GM19372 (cell line): ENCODE data around the gene SASS6.

Experiments used
- ATAC-seq: cut with Tn5 transposase; IDR thresholded peaks from one replicate; pipeline ENCODE4 v1.9.1; 2021; ENCODE audit warnings: mild to moderate bottlenecking, low read depth, moderate library complexity; ENCODE audit not compliant: unreplicated experiment

SASS6 gene

DNA sequence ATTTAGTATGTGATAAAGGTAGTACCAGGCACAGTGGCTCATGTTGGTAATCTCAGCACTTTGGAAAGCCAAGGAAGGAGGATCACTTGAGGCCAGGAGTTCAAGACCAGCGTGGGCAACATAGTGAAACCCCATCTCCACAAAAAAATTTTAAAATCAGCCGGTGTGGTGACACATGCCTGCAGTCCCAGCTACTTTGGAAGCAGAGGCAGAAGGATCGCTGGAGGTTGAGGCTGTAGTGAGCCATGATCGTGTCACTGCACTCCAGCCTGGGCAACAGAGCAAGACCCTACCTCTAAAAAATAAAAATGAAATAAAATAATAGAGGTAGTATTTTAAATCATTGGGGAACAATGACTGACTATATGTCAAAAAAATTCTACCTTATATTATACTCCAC, 17.2 kb downstream of the SASS6 start:
- ATAC-seq = no peak

DNA sequence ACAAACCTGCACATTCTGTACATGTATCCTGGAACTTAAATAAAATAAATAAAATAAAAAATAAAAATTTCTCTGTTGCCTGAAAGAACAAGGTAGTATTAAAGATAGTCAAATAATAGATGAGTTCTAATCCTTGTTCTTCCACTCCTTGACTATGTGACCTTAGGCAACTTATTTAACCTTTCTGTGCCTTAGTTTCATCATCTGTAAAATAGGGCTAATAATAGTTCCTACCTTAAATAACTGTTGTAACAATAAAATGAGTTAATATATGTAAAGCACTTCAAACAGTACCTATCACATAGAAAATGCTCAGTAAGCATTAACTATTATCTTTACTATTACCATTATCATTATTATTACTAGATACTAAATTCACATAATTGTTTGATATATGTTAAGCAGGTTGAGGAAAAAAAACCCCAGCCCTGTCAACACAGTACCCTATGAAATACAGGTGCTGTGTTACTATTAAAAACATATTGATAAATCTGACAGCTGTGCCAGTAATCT, 23.1 kb downstream of the SASS6 start:
- ATAC-seq = no peak

DNA sequence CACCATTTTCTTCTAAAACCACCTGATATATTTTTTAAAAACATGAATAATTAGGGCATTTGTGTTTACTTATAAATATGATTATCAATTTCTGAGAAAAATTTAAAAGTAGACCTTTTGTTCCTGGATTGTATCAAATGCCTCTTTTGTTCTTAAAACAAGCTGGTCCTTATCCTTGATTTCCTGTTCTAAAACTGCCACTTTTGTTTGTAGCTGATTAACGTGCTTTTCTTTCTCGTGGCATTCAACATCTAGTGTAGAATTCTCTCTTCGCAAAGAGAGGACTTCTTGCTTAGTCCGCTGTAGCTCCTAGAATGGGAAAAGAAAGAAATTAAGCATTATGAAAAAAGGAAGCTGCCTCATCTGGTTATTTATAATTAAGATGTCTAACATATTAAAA, 25.0 kb downstream of the SASS6 start:
- ATAC-seq = no peak

DNA sequence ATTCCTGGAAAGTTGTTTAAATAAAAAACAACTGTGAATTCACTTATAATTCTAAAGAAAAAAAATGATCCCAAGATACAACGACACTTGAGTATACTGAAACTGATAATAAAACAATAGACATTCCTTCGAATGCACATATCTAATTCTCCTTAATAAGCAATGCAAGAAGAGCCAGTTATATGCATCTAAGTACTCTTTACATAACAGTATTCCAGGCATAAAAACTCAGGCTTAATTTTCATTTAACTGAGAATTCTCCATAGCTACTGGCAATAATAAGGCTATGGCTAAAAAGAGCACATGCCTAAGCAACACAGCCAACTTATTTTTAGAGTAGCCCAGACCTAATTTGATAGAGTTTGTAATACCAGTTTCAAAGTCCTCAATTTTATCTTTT, 31.2 kb downstream of the SASS6 start:
- ATAC-seq = no peak

DNA sequence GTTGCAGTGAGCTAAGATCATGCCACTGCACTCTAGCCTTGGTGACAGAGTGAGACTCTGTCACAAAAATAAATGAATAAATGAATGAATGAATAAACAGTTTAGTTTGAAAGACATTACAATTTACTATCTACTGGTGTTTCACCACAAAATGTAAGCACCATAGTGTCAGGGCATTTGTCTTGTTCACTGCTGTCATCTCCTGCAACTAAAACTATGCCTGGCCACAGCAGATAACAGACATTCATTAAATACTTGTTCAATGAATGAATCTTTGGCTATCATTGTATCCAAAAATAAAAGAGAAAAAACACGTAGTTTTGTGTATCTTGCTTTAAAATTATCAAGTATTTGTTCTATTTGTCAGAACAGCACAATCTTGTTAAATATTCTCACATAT, 32.5 kb downstream of the SASS6 start:
- no peak for ATAC-seq

DNA sequence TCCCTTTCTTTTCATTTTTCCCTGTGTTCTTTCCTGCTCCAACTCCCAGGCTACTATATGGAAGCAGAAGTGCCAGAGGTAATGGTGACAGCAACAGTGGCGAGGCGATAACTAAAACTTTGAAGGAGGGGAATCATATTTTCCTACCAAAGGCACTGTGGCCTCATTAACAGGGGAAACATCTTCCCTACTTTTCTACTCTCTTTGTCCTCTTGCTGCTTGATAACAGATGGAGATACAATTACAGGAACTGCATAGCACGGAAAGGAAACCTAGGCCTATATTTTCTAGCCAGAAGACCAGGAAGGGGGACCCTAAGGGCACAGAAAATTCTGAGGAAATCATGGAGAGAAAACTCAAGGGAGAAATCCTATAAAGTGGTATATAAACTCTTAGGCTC, 42.3 kb downstream of the SASS6 start:
- ATAC-seq = no peak

DNA sequence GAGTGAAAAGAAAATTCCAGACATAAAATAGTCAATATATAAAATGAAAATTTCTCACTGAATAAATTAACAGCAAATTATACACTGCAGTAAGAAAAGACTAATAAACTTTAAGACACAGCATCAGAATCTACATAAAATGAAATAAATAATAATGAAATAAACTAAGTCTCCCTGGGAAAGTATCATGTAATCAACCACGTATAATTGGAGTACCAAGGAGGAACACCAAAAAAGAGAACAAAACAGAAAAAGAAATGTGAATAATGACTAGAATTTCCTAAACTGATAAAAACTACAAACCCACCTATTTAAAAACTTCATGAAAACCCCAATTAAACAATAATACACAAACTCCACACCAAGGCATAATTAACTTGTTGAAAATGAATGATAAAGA, 43.6 kb downstream of the SASS6 start:
- no peak for ATAC-seq

DNA sequence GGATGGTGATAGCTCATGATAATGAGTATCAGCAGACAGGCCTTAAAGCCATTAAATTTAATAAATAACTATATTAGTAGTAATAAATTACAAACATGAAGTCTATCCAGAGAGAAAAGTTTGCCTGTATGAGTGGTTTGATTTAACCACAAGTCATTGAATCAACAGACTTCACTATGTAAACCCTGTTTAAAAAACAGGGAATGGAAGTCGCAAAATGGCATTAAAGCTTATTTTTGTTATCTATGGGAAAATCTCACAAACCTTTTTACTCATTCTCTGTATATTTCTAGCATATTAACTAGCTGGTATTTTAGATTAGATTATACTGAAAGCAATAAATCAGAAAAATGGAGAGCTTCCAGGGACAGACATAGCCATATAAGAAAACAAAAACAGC, 45.3 kb downstream of the SASS6 start:
- no peak for ATAC-seq

DNA sequence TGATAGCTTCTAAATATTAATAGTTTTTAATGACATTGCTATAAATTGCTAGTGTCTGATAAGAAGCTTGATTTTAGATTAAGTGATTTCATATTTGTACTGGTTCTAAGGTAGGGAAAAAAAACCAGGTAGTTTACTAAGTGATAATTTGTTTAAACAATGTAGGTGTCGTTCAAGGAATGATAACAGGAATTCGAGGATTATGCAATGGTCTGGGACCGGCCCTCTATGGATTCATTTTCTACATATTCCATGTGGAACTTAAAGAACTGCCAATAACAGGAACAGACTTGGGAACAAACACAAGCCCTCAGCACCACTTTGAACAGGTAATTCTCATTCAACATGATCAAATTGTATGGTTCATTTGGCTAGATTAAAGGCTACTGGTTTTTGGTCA, 52.4 kb downstream of the SASS6 start:
- ATAC-seq = no peak

DNA sequence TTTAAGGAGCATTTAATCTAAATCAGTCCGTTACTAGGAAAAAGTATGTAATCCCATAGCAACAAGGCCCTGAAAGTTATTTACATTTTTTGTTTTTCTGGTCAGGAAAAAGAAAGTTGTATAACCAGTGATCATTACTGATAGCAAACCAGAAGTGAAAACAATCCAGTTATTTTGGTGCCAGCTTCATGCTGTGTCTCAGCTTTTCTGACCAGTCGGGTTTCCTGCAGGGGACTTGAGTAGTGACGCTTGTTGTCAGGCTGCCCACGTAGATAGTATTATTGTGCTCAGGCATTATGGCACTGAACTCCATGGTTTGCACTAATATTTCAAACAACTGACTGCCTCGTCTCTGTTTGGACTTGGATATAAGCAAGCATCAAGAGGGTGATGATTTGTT, 55.2 kb downstream of the SASS6 start:
- ATAC-seq = no peak

DNA sequence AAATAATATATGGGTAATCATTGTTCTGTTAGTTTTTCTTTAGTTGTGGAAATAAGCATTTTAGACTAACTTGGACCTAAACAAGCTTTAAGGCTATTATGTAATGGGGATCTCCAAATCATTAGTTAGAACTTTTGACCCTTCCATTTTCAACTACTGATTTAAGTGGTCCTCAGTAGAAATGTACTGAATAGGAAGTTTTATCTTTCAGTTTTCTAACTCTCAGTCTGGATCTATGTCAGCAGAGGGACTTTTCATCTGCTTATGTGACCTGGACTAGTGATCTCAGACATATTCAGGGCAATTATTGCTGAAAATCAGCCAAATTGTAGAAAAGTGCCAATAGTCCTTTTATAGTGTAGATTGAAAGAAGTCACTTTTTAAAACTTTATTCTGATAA, 56.0 kb downstream of the SASS6 start:
- peak; percentile 65 for ATAC-seq

DNA sequence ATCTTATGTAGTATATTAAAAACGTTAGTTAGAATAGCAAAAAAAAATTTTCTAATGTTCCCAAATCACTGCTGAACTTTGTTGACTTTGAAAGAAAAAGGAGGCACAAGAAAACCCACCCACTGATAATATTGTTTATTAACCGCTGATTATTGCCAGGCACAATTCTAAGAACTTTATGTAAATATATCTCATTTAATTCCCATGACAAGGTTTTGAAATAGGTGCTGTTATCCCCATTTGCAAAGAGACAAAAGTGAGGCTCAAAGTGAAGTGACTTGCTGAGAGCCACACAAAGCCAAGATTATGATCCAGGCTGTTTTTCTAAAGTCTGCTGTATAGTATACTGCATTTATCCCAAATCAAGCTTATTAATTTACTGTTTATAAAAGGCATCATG, 56.4 kb downstream of the SASS6 start:
- no peak for ATAC-seq

DNA sequence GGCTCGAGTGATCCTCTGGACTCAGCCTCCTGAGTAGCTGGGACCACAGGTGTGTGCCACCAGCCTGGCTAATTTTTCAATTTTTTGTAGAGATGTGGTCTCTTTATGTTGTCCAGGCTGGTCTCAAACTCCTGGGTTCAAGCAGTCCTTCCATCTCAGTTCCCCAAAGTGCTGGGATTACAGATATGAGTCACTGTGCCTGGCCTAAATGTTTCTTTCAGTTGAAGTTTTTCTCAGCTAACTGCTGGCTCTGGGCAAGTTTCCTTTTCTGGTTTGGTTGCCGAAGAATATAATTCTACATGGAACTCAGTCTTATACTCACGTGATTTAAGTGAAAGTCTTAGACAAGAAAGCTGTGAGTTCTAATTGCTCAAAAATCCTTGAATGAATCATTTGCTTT, 57.0 kb downstream of the SASS6 start:
- ATAC-seq = peak; percentile 40

DNA sequence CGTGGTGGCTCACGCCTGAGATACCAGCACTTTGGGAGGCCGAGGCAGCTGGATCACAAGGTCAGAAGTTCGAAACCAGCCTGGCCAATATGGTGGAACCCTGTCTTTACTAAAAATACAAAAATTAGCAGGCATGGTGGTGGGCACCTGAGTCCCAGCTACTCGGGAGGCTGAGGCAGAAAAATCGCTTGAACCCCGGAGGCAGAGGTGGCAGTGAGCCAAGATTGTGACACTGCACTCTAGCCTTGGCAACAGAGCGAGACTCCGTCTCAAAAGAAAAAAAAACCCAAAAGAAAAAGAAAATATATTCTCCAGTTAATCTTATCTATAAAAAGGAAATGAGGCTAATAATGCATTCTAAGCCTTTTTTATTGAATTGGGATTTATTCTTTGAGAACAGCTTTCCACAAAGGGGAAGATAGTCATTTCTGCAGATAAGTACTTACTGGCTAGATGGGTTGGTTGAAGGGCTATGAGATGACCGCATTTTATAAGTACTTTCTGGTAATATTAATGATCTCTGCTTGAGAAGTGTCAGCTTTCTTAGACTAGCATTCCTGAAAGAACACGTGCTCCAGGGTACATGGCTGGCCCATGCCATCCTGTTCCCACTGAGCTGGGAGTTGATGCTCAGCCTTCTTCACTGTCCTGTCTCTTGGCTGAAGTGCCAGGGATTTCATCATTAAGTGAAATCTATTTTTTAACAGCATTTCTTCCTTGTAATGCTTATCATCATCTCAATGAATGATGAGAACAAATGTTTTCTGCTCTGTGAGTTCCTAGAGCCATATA, 57.9 kb downstream of the SASS6 start:
- ATAC-seq = no peak

DNA sequence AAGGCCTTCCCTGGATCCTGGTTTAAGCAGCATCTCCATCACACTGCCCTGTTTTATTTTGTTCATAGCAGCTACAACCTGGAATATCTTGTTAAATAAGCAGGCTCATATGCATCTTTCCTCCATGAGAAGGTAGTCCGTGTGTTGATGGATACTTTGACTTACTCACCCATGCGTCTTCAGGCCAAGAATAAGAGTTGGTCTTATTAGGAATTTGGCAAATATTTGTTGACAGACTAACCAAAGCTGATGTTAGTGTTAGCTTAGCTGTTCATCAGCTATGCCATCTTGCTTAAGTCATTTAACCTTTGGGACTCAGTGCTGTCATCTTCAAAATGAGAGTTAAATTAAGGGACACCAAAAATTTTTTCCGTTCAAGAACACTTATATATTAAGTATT, 59.2 kb downstream of the SASS6 start:
- ATAC-seq = no peak

DNA sequence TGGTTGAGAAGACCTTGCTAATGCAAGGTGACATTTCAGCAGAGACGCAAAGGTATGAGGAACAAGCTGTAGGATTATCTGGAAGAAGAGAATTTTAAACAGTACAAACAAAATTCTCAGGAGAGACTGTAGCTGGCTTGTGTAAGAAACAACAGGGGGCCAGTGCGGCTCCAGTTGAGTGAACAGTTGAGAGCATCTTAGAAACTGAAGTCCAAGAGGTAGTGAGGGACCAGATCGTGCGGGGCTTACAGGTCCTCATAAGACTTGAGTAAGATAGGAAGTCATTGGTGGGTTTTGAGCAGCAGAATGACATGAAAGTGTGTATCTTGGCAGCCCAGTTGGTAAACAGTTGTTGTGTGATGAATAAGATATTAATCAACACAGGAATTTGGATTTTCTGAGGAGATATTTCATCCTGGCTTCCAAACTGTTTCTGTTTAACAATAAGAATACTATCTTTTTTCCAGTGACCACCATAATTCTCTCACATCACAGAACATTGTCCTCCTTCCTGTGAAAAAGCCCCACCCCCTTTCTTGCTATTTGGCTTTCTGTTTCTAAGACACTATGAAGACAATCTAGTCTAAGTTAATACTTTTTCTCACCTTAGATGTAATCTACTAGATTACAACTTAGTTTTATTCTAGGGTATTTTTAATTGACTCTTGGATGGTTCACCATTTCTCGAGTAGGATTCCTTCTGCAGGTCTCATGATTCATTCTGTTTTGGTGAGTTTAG, 62.4 kb downstream of the SASS6 start:
- ATAC-seq = no peak

DNA sequence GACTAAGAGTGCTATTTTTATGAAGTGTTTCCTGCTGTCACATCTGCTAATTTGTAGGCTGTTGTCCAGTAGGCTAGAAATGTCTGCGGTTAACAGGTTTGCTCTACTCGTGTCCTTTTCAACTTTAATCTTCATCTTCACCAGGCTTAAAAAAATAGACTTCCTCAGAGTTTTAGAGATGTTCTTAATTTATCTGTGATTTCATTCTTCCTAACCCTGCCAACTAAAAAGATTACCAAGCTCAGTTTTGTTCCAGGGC, 66.8 kb downstream of the SASS6 start:
- ATAC-seq = no peak

DNA sequence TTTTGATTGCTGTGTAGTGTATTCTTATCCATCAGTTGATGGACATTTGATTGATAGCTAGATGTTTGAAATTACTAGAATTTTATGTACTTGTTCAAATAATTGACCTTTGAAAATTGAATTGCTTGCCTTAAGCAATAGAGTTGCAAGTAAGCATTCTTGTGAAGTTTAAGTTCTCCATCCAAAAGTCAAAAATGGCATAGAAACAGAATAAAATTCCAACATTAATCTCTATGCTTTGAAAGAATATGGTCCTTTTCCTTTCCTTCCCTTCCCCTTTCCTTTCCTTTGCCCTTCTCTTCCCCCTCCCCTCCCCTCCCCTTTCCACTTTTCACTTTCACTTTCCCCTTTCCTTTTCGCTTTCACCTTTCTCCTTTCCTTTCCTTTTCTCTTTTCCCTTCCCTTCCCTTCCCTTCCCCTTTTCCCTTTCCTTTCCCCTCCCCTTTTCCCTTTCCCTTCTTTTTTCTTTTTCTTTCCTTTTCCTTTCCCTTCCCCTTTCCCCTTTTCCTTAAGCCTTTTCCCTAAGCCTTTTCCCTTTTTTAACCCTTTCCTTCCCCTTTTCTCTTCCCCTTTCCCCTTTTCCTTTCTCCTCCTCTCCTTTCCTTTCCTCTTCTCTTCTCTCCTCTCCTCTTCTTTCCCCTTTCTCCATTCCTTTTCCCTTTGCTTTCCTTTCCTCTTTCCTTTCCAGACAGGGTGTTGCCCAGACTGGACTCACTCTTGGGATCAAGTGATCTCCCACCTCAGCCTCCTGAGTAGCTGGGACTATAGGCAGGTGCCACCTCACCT, 67.4 kb downstream of the SASS6 start:
- no peak for ATAC-seq

DNA sequence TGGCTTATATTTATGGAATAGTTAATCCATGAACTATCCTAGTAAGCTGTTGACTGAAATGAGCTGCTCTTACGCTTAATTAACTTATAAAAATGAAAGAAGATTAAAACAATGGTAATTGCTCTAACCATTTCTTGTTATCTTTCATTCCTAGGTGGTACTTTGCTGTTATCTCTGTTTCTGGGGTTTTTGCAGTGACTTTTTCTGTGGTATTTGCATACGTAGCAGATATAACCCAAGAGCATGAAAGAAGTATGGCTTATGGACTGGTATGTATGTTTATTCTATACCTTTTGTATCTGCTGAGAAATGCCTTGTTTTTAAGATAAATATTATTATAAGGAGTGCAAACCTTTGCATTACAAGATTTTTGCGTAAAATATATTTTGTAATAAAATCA, 71.0 kb downstream of the SASS6 start:
- no peak for ATAC-seq

DNA sequence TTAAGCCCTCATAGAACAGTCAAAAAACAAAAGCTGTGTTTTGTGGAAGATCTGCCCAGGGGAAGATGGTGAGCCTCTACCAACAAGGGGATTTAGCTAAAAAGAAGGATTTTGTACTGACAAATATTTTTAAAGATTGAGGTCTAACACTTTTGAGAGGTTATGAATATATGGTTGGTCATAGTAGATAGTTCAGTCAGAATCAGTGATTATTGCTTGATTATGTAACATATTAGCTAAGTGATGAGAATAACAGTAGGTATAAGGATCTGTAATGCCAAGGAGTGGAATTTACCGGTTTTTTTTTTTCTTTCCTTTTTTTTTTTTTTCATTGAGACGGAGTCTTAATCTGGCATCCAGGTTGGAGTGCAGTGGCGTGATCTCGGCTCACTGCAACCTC, 79.0 kb downstream of the SASS6 start:
- ATAC-seq = no peak

DNA sequence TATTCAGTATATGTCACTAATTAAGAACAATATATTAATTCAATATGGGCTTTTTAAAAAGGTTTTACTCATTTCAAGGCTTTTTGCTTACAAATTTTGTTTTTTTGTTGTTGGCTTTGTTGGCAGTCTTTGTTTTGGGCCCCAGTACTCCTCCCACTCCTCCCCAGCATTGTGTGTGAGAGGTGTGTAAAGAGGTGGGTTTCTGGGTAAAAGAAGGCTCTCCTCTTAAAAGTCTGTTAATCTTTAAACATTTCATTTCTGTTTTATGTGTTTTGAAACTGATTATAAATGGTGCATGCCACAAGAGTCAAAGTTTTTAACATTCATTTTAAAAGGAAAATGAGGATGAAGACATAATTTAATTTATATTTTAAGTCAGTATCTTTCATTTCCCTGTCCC, 79.6 kb downstream of the SASS6 start:
- ATAC-seq = no peak

DNA sequence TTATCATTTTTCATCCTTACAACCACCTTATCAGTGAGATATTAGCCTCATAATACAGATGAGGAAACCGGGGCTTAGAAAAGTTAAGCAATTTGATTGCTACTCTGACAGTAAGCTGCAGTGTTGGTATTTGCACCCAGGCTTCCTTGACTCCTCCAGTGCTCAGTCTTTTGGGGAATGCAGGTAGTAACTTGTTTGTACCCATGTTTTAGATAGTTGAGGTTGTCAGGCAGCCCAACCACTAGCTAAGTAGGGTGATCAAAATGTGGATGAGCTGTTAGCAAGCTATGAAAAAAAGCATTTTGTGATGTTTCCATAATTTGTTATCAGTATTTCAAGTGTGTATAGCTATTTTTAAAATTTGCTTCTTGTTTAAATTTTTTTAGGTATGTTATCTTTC, 80.8 kb downstream of the SASS6 start:
- no peak for ATAC-seq
